Measurements from ENCODE around the gene TMEM81. TPM values are rescaled to one million over a fixed set of nuclear protein-coding genes. Genes with fewer than 3 reads are reported as not detected.

The TMEM81 gene
- polyA plus RNA-seq, 1 experiment = 1.5 TPM

DNA sequence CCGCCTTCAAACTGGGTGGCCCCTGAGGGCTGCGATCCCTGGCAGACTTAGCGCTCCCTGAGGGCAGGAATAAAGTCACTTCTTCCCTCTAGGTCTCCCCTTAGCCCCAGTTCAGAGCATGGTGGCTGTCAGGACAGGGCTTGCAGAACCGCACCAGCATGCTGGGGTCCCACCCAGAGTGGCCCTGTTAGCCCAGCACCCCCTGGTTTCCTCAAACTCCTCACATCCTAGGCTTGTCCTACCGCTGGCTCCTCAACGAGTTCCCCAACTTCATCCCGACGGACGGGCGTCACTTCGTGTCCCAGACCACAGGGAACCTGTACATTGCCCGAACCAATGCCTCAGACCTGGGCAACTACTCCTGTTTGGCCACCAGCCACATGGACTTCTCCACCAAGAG lies 25.4 kb downstream of the TMEM81 start:
- Histone ChIP-seq H3K36me3 (ENCODE audit: control insufficient read depth, insufficient read depth, low read length) (no peaks in the 10 kb centered on the region), H3K27me3 (ENCODE audit: control insufficient read depth, insufficient read depth, low read length) (peaks cover 6% of the 10 kb centered on the region; the same call in 1 of the 2 replicates), H3K4me3 (ENCODE audit: low read depth, low read length) (no peak overlapping the region)
- TF ChIP-seq, protein P1, sequence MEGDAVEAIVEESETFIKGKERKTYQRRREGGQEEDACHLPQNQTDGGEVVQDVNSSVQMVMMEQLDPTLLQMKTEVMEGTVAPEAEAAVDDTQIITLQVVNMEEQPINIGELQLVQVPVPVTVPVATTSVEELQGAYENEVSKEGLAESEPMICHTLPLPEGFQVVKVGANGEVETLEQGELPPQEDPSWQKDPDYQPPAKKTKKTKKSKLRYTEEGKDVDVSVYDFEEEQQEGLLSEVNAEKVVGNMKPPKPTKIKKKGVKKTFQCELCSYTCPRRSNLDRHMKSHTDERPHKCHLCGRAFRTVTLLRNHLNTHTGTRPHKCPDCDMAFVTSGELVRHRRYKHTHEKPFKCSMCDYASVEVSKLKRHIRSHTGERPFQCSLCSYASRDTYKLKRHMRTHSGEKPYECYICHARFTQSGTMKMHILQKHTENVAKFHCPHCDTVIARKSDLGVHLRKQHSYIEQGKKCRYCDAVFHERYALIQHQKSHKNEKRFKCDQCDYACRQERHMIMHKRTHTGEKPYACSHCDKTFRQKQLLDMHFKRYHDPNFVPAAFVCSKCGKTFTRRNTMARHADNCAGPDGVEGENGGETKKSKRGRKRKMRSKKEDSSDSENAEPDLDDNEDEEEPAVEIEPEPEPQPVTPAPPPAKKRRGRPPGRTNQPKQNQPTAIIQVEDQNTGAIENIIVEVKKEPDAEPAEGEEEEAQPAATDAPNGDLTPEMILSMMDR (IDR thresholded peaks at IDR 0.05; ENCODE audit: insufficient read depth, low read depth, low read length) = no peak
- no peak for DNase-seq (ENCODE audit: low read depth)
- POLR2A ChIA-PET = no interaction called here
- CTCF ChIA-PET = interaction anchor here (1.4 to 4.9 kb wide), 2 partner anchors 19 to 198 kb away, joined by 4 to 44 read pairs; no protein-coding TSS in a partner anchor

DNA sequence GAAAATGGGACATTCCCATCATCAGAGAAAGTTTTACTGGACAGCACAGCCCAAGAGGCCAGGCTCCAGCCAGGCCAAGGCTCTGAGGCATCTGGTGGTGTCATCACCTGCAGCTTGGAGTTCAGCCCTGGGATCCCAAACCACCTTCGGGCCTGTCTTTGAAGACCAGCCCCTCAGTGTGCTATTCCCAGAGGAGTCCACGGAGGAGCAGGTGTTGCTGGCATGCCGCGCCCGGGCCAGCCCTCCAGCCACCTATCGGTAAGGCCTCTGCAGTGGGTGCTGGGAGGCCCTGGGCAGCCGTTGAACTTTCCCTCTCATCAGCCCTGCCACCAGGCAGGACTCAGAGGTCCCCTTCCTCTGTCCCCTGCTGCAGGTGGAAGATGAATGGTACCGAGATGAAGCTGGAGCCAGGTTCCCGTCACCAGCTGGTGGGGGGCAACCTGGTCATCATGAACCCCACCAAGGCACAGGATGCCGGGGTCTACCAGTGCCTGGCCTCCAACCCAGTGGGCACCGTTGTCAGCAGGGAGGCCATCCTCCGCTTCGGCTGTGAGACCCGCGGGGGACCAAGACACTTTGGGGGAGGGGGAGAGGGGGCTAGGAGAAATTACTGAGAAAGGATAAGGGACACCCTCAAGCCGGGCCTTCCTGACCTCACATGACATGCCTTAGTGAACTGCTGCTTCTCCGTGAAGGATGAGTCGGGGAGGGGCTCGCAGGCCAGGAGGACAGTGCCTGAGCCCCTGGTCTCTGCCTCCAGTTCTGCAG lies 26.3 kb downstream of the TMEM81 start:
- Histone ChIP-seq H3K36me3 (ENCODE audit: control insufficient read depth, insufficient read depth, low read length) (no peaks in the 10 kb centered on the region), H3K27me3 (ENCODE audit: control insufficient read depth, insufficient read depth, low read length) (peaks cover 8% of the 10 kb centered on the region; the same call in 1 of the 2 replicates), H3K4me3 (ENCODE audit: low read depth, low read length) (no peak overlapping the region)
- DNase-seq (ENCODE audit: low read depth) = no peak
- ChIA-PET CTCF (interaction anchor here (1.5 kb wide), 1 partner anchor 16 kb away, joined by 3 read pairs; no protein-coding TSS in a partner anchor), POLR2A (no interaction called here)
- TF ChIP-seq, protein P1 (IDR thresholded peaks at IDR 0.05; ENCODE audit: insufficient read depth, low read depth, low read length) = no peak

DNA sequence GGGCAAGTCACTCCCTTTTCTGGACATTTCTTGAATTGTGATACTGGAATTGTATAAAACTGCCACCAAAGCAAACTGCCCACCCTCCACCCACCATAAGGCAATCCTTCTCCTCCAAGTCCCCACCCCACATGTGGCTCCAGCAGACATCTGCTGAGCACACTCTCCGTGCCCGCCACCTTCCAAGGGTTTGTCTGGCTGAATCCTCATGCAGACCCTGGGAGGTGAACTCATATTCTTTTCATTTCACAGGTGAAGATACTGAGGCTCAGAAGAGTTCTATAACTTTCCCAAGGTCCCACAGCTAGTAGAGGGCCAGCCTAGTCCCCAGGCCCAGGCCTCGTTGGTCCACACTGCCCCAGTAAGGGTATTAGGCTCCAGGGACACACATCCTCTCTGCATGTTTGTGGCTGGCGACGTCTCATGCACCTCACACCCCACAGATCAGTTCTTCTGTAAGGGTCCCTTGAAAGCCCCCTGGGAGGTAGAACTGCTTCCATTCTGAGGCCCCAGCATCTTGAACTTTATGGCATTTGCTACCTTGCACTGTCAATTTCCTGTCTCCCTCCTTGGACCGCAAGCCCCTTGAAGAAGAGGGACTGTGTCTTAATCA lies 27.2 kb downstream of the TMEM81 start:
- TF ChIP-seq, protein P1 (IDR thresholded peaks at IDR 0.05; ENCODE audit: insufficient read depth, low read depth, low read length) = no peak
- DNase-seq (ENCODE audit: low read depth) = no peak
- Histone ChIP-seq H3K27me3 (ENCODE audit: control insufficient read depth, insufficient read depth, low read length) (peaks cover 12% of the 10 kb centered on the region; the same call in 1 of the 2 replicates), H3K4me3 (ENCODE audit: low read depth, low read length) (no peak overlapping the region), H3K36me3 (ENCODE audit: control insufficient read depth, insufficient read depth, low read length) (no peaks in the 10 kb centered on the region)
- POLR2A ChIA-PET = no interaction called here
- CTCF ChIA-PET = interaction anchor here (1.5 kb wide), 1 partner anchor 15 kb away, joined by 3 read pairs; no protein-coding TSS in a partner anchor

DNA sequence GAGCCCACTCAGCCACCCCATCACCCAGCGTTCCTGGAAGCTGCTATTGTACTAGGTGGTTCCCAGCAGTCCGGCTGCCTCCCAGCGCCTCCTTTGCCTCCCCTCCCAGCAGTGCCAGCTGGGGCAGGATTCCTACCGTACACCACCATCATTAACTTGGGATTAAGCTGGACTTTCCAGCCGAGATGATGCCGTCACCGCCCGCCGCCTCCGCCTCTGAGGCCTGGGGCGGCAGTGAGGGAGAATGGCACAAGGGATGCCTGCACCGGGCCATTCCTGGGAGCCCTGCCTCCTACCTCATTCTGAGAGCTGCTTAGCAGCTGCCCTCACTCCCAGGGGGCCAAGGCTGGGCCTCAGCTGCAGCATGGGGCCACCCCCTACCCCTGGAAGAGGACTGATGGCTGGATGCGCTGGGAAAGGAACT lies 28.1 kb downstream of the TMEM81 start:
- POLR2A ChIA-PET = no interaction called here
- CTCF ChIA-PET = interaction anchor here (1.2 to 1.8 kb wide), 3 partner anchors 14 to 115 kb away, joined by 3 to 4 read pairs (median 4); no protein-coding TSS in a partner anchor
- DNase-seq (ENCODE audit: low read depth) = no peak
- TF ChIP-seq, protein P1 (IDR thresholded peaks at IDR 0.05; ENCODE audit: insufficient read depth, low read depth, low read length) = no peak
- Histone ChIP-seq H3K36me3 (ENCODE audit: control insufficient read depth, insufficient read depth, low read length) (no peaks in the 10 kb centered on the region), H3K4me3 (ENCODE audit: low read depth, low read length) (no peak overlapping the region), H3K27me3 (ENCODE audit: control insufficient read depth, insufficient read depth, low read length) (peaks cover 14% of the 10 kb centered on the region; the same call in 1 of the 2 replicates)

DNA sequence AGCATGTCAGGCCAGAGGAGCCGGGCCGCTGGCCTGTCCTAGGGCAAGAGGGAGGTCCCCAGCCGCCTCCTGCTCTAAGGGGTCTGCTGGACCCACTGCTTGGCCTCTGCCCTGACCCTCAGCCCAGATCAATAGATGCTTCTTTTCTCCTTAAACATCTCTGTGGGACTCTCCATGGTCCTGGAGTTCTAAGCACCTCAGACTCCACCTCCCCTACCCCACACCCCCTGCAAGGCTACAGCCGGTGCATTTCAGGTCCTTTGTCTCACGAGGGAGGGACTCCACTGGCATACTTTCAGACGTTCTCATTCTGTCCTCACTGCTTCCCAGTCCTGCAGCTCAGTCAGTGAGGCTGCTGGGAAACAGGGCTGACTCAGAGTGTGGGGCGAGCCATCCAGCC lies 30.2 kb downstream of the TMEM81 start:
- no peak overlapping the region for H3K4me3 ChIP-seq (ENCODE audit: low read depth, low read length)
- CTCF ChIA-PET = interaction anchor here (1.3 to 5.7 kb wide), 3 partner anchors 8 to 64 kb away, joined by 3 to 52 read pairs (median 7); no protein-coding TSS in a partner anchor
- H3K27me3 ChIP-seq (ENCODE audit: control insufficient read depth, insufficient read depth, low read length) = peaks cover 20% of the 10 kb centered on the region
- TF ChIP-seq, protein P1 (IDR thresholded peaks at IDR 0.05; ENCODE audit: insufficient read depth, low read depth, low read length) = no peak
- H3K36me3 ChIP-seq (ENCODE audit: control insufficient read depth, insufficient read depth, low read length) = no peaks in the 10 kb centered on the region
- POLR2A ChIA-PET = no interaction called here
- DNase-seq (ENCODE audit: low read depth) = no peak

All from BJ (cell line).